H9 (cell line): Measurements from ENCODE around the gene CMAS. TPM values are rescaled to one million over a fixed set of nuclear protein-coding genes. Genes with fewer than 3 reads are reported as not detected.

ENCODE experiments used
- DNase-seq: peaks from one replicate; pipeline ENCODE4 v3.0.0-alpha.2; 2017
- H2AFZ ChIP-seq: one replicate; pipeline ENCODE4 v1.6.1; 2013; ENCODE audit warnings: mild to moderate bottlenecking, low read length, control low read depth, moderate library complexity
- H2AK5ac ChIP-seq: 2 replicates; pipeline ENCODE4 v1.6.1; 2013; ENCODE audit warnings: low read length, control low read depth, mixed read lengths; ENCODE audit not compliant: insufficient read length
- H2BK120ac ChIP-seq: one replicate; pipeline ENCODE4 v1.6.1; 2013; ENCODE audit warnings: low read depth, mild to moderate bottlenecking, low read length, control low read depth, inconsistent platforms; ENCODE audit not compliant: poor library complexity, severe bottlenecking
- H2BK12ac ChIP-seq: 2 replicates; pipeline ENCODE4 v1.6.1; 2013; ENCODE audit warnings: low read length, control low read depth, mixed read lengths, low read depth; ENCODE audit not compliant: insufficient read length
- H2BK15ac ChIP-seq: 2 replicates; pipeline ENCODE4 v1.6.1; 2013; ENCODE audit warnings: low read depth, low read length, control low read depth
- H2BK20ac ChIP-seq: one replicate; pipeline ENCODE4 v1.6.1; 2013; ENCODE audit warnings: low read depth, mild to moderate bottlenecking, low read length, control low read depth, inconsistent platforms; ENCODE audit not compliant: poor library complexity, severe bottlenecking
- H2BK5ac ChIP-seq: 2 replicates; pipeline ENCODE4 v1.6.1; 2013; ENCODE audit warnings: low read length, control low read depth, mixed read lengths; ENCODE audit not compliant: insufficient read length
- H3K14ac ChIP-seq: 2 replicates; pipeline ENCODE4 v1.6.1; 2013; ENCODE audit warnings: low read length, control low read depth; ENCODE audit not compliant: insufficient read depth
- H3K18ac ChIP-seq: 2 replicates; pipeline ENCODE4 v1.6.1; 2013; ENCODE audit warnings: low read depth, mild to moderate bottlenecking, mixed read lengths, low read length, control low read depth; ENCODE audit not compliant: insufficient read length
- H3K23ac ChIP-seq: 2 replicates; pipeline ENCODE4 v1.6.1; 2013; ENCODE audit warnings: low read length, control low read depth, mixed read lengths, low read depth; ENCODE audit not compliant: insufficient read length
- H3K23me2 ChIP-seq: 2 replicates; pipeline ENCODE4 v1.6.1; 2013; ENCODE audit warnings: low read depth, mild to moderate bottlenecking, mixed read lengths, low read length, control low read depth; ENCODE audit not compliant: insufficient read length, poor library complexity, severe bottlenecking
- H3K27ac ChIP-seq: 2 replicates; pipeline ENCODE4 v1.5.1; 2013; ENCODE audit warnings: low read length, control low read depth, mixed read lengths, low read depth; ENCODE audit not compliant: insufficient read length
- H3K27me3 ChIP-seq: 2 replicates; pipeline ENCODE4 v1.6.1; 2013; ENCODE audit warnings: low read length, control low read depth, inconsistent platforms; ENCODE audit not compliant: insufficient read depth
- H3K4ac ChIP-seq: 2 replicates; pipeline ENCODE4 v1.6.1; 2013; ENCODE audit warnings: low read depth, mild to moderate bottlenecking, control low read depth, inconsistent platforms, low read length, moderate library complexity
- H3K4me1 ChIP-seq: 2 replicates; pipeline ENCODE4 v1.6.1; 2013; ENCODE audit warnings: low read length, control low read depth, inconsistent platforms; ENCODE audit not compliant: insufficient read depth
- H3K4me2 ChIP-seq: 2 replicates; pipeline ENCODE4 v1.6.1; 2013; ENCODE audit warnings: low read length, control low read depth, mixed read lengths; ENCODE audit not compliant: insufficient read length, insufficient read depth
- H3K56ac ChIP-seq: 2 replicates; pipeline ENCODE4 v1.6.1; 2013; ENCODE audit warnings: low read depth, mild to moderate bottlenecking, mixed read lengths, low read length, control low read depth; ENCODE audit not compliant: insufficient read length
- H3K79me1 ChIP-seq: 2 replicates; pipeline ENCODE4 v1.6.1; 2013; ENCODE audit warnings: low read depth, mild to moderate bottlenecking, moderate library complexity, low read length, control low read depth, inconsistent platforms; ENCODE audit not compliant: insufficient read depth, poor library complexity, severe bottlenecking
- H3K79me2 ChIP-seq: 2 replicates; pipeline ENCODE4 v1.6.1; 2013; ENCODE audit warnings: low read length, control low read depth, inconsistent platforms; ENCODE audit not compliant: insufficient read depth
- H3K9ac ChIP-seq: 2 replicates; pipeline ENCODE4 v1.6.1; 2013; ENCODE audit warnings: low read length, control low read depth, mixed read lengths; ENCODE audit not compliant: insufficient read length; ENCODE audit errors: extremely low read depth
- H3K9me3 ChIP-seq: one replicate; pipeline ENCODE4 v1.6.1; 2013; ENCODE audit warnings: low read depth, low read length, inconsistent platforms; ENCODE audit not compliant: control insufficient read depth
- H3T11ph ChIP-seq: one replicate; pipeline ENCODE4 v1.6.1; 2013; ENCODE audit warnings: mild to moderate bottlenecking, low read length, control low read depth, inconsistent platforms
- H4K20me1 ChIP-seq: one replicate; pipeline ENCODE4 v1.6.1; 2013; ENCODE audit not compliant: control insufficient read depth, insufficient read length, insufficient read depth
- H4K5ac ChIP-seq: 2 replicates; pipeline ENCODE4 v1.6.1; 2013; ENCODE audit warnings: low read depth, mild to moderate bottlenecking, mixed read lengths, low read length, control low read depth; ENCODE audit not compliant: insufficient read length
- H4K8ac ChIP-seq: replicated peaks from 2 replicates; pipeline ENCODE4 v1.6.1; 2013; ENCODE audit warnings: low read length, control low read depth, mixed read lengths, low read depth; ENCODE audit not compliant: insufficient read length
- H4K91ac ChIP-seq: 2 replicates; pipeline ENCODE4 v1.6.1; 2013; ENCODE audit warnings: low read depth, mild to moderate bottlenecking, moderate library complexity, mixed read lengths, low read length, control low read depth; ENCODE audit not compliant: insufficient read length
- H3K27ac Mint-ChIP-seq, 3 experiments: 2 replicates in 2 of 3; 3 replicates in 1 of 3; pipeline ENCODE4 v1.8.0; 2020 to 2021; ENCODE audit warnings: mixed read lengths in 3 of 3, mild to moderate bottlenecking in 1 of 3, moderate library complexity in 1 of 3
- H3K27me3 Mint-ChIP-seq: 2 replicates; pipeline ENCODE4 v1.8.0; 2021; ENCODE audit warnings: low read depth, mild to moderate bottlenecking, moderate library complexity, mixed read lengths
- H3K36me3 Mint-ChIP-seq, 3 experiments: 2 replicates in 2 of 3; 3 replicates in 1 of 3; pipeline ENCODE4 v1.8.0; 2020 to 2021; ENCODE audit warnings: low read depth in 3 of 3, mixed read lengths in 3 of 3; ENCODE audit not compliant: insufficient read depth in 1 of 3
- H3K4me1 Mint-ChIP-seq, 2 experiments: 2 replicates each; pipeline ENCODE4 v1.8.0; 2020; ENCODE audit warnings: mixed read lengths in 2 of 2
- H3K4me3 Mint-ChIP-seq, 2 experiments: 2 replicates in 1 of 2; 3 replicates in 1 of 2; pipeline ENCODE4 v1.8.0; 2020 to 2021; ENCODE audit warnings: mild to moderate bottlenecking in 2 of 2, mixed read lengths in 2 of 2, moderate library complexity in 1 of 2
- H3K9me3 Mint-ChIP-seq, 2 experiments: 2 replicates in 1 of 2; 3 replicates in 1 of 2; pipeline ENCODE4 v1.8.0; 2020; ENCODE audit warnings: mild to moderate bottlenecking in 2 of 2, mixed read lengths in 2 of 2, moderate library complexity in 1 of 2
- total RNA-seq: library from RNA; stranded (reverse); gene quantifications from 2 replicates; pipeline ENCODE4 v1.2.1, GENCODE V29; 2021
- TF ChIP-seq, protein P1 (sequence below): fragments of 200-600 bp; sonication (generic); conservative IDR thresholded peaks from 3 replicates; pipeline ENCODE4 v1.8.0; 2021; ENCODE audit warnings: antibody characterized with exemption, mild to moderate bottlenecking

Gene CMAS
- total RNA-seq, 1 experiment from 2014 or later = 47.4 TPM

DNA sequence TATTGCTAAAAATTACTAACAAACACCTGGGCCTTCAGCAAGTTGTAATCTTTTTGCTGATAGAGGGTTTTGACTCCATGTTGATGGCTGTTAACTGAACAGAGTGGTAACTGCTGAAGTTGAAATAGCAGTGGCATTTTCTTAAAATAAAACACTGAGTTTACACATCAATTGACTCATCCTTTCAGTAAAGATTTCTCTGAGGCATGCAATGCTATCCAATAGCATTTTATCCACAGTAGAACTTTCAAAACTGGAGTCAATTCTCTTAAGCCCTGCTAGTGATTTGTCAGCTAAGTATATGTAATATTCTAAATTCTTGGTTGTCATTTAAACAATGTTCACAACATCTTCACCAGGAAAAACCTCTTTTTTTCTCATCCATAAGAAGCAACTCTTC, 59.5 kb downstream of the CMAS start:
- no peak for DNase-seq
- Histone ChIP-seq H4K8ac (no peak overlapping the region), H3K79me1 (no peaks in the 10 kb centered on the region), H4K91ac (no peak overlapping the region), H3K4me2 (no peak overlapping the region), H3K4me1 (no peaks in the 10 kb centered on the region), H3K27me3 (no peaks in the 10 kb centered on the region), H3K23ac (no peak overlapping the region), H3K79me2 (no peaks in the 10 kb centered on the region), H2BK20ac (no peak overlapping the region), H4K5ac (no peak overlapping the region), H2BK5ac (no peak overlapping the region), H3K4ac (no peak overlapping the region), H3K9ac (no peak overlapping the region), H2BK15ac (no peak overlapping the region), H4K20me1 (no peaks in the 10 kb centered on the region), H2AFZ (no peak overlapping the region), H3K56ac (no peak overlapping the region), H3K18ac (no peak overlapping the region), H2BK120ac (no peak overlapping the region), H3K14ac (no peak overlapping the region), H3T11ph (no peak overlapping the region), H2BK12ac (no peak overlapping the region), H3K27ac (no peak overlapping the region), H3K23me2 (no peaks in the 10 kb centered on the region), H3K9me3 (no peaks in the 10 kb centered on the region), H2AK5ac (no peak overlapping the region)
- Mint-ChIP-seq H3K4me3 (no peak overlapping the region), H3K27me3 (peaks cover 4% of the 10 kb centered on the region), H3K36me3 (no peaks in the 10 kb centered on the region; a peak in 1 of 7 replicates), H3K4me1 (no peaks in the 10 kb centered on the region; a peak in 1 of 4 replicates), H3K9me3 (peaks cover 0 to 5% of the 10 kb centered on the region in 2 experiments; a peak in 4 of 5 replicates), H3K27ac (no peak overlapping the region)
- TF ChIP-seq, protein P1, sequence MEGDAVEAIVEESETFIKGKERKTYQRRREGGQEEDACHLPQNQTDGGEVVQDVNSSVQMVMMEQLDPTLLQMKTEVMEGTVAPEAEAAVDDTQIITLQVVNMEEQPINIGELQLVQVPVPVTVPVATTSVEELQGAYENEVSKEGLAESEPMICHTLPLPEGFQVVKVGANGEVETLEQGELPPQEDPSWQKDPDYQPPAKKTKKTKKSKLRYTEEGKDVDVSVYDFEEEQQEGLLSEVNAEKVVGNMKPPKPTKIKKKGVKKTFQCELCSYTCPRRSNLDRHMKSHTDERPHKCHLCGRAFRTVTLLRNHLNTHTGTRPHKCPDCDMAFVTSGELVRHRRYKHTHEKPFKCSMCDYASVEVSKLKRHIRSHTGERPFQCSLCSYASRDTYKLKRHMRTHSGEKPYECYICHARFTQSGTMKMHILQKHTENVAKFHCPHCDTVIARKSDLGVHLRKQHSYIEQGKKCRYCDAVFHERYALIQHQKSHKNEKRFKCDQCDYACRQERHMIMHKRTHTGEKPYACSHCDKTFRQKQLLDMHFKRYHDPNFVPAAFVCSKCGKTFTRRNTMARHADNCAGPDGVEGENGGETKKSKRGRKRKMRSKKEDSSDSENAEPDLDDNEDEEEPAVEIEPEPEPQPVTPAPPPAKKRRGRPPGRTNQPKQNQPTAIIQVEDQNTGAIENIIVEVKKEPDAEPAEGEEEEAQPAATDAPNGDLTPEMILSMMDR = no peak
